Transverse colon (tissue), 4 donors: ENCODE results near the gene BCL6B. TPM values are rescaled to one million over a fixed set of nuclear protein-coding genes. Genes with fewer than 3 reads are reported as not detected.

ENCODE experiments used
- DNase-seq: peaks from one replicate; pipeline ENCODE4 v3.0.0-alpha.2; 2019
- H3K27ac ChIP-seq, 4 donors: fragments of 200-600 bp; sonication (generic); 2 replicates each; pipeline ENCODE4 v1.5.1; 2016 to 2018; ENCODE audit warnings: inconsistent platforms in 4 of 4
- H3K27me3 ChIP-seq: fragments of 200-600 bp; sonication (generic); 2 replicates; pipeline ENCODE4 v1.5.1; 2017; ENCODE audit warnings: inconsistent platforms
- H3K36me3 ChIP-seq, 4 donors: fragments of 200-600 bp; sonication (generic); 2 replicates each; pipeline ENCODE4 v1.5.1; 2017 to 2019; ENCODE audit warnings: inconsistent platforms in 4 of 4
- H3K4me1 ChIP-seq, 4 donors: fragments of 200-600 bp; sonication (generic); 2 replicates each; pipeline ENCODE4 v1.5.1; 2017 to 2020; ENCODE audit warnings: inconsistent platforms in 4 of 4
- H3K4me3 ChIP-seq, 4 donors: fragments of 200-600 bp; sonication (generic); 1 replicate in 1 of 4; 2 replicates in 3 of 4; pipeline versions ENCODE4 v1.5.1 to v1.6.1; 2017 to 2019; ENCODE audit warnings: inconsistent platforms in 4 of 4
- H3K9me3 ChIP-seq, 2 donors: fragments of 200-600 bp; sonication (generic); 2 replicates each; pipeline ENCODE4 v1.5.1; 2017 to 2019; ENCODE audit warnings: inconsistent platforms in 2 of 2
- EP300 ChIP-seq: sonication (generic); formaldehyde crosslinking; IDR thresholded peaks from one replicate; pipeline ENCODE4 v1.6.1; 2017; ENCODE audit warnings: antibody characterized with exemption, low read depth
- POLR2A ChIP-seq: fragments of 450-650 bp; IDR thresholded peaks from one replicate; pipeline ENCODE4 v1.6.1; 2016; ENCODE audit warnings: antibody characterized with exemption, mild to moderate bottlenecking, moderate library complexity
- POLR2AphosphoS5 ChIP-seq, 3 donors: sonication (generic); formaldehyde crosslinking; IDR thresholded peaks; one replicate each; pipeline ENCODE4 v1.6.1; 2016; ENCODE audit warnings: antibody characterized with exemption in 3 of 3
- WGBS, 2 donors: methylation state at CpG; one replicate each; pipeline ENCODE4 v1.1.5; 2018; ENCODE audit warnings: low coverage in 1 of 2; 5-methylcytosine and 5-hydroxymethylcytosine counted together
- in situ Hi-C, 4 donors: fragments of 200-750 bp; cut with MboI; loops; one replicate each; pipeline versions ENCODE4 v1.15.0 to v1.15.1; 2017; ENCODE audit warnings: low sequenced_read_pairs in 3 of 4, low pct_ligation_motif_present in 1 of 4, low pct_unique_long_range_greater_than_20kb in 1 of 4
- intact Hi-C: fragments of 100-400 bp; cut with DNase I; formaldehyde crosslinking; loops from one replicate; pipeline ENCODE4 v1.15.1; 2023; ENCODE audit warnings: low total_unique reads
- total RNA-seq, 4 donors: library from RNA; depleted of rRNA; stranded (reverse); fragments of >200 nt; gene quantifications; one replicate each; pipeline ENCODE4 v1.1.0, GENCODE V29; 2016
- TF ChIP-seq, protein P1 (sequence below), 5 experiments: fragments of 200-600 bp in 3 of 5; fragments of 450-650 bp in 2 of 5; sonication (generic) in 3 of 5; IDR thresholded peaks; 1 replicate in 2 of 5; 2 replicates in 3 of 5; pipeline ENCODE4 v1.5.1; 2016 to 2017; ENCODE audit warnings: antibody characterized with exemption in 5 of 5, inconsistent platforms in 3 of 5, mild to moderate bottlenecking in 2 of 5, moderate library complexity in 1 of 5

The BCL6B gene
- total RNA-seq, 4 donors from 2014 or later: 0.32 to 1.8 (median 0.82) TPM; not detected in 1

DNA sequence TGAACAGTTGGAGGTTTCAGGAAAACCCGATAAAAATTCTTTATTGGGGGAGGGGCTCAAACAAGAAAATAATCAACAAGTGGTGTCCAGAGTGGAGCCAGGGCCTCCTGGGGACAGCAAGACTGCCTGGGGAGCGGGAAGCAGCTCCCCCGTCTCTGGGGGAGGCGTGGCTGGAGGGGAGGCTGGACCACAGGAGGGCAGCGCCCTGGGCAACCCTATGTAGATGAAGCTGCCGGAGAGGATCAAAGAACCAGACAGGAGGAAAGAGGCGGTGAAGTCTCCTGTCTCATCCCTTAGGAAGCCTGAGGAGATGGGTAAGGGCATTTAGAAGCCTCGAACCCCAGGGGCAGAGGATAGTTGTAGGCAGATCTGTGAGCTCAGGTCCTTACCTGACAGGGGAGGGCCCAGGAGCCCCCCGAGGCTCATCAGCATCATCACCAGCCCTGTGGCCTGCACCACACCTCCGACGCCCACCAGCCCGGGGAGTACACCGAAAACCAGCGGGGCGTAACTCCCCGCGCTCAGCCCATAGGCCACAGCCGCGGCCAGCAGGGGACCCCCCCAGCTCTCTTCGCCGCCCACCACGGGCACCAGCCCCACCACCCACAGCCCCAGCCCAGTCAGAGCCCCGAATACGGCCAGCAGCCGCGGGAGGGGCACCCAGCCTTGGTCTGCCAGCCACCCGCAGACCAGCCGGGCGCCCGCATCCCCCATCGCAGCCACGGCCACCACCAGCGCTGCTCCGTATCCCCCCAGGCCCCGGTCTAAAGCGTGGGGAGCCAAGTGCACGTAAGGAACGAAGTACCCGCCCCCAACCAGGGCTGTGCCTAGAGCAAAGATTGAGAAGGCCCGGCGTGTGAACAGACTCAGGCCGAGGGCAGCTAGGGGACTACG, 19.0 kb downstream of the BCL6B start:
- Histone ChIP-seq H3K4me1 (peaks cover 18 to 46% (median 32%) of the 10 kb centered on the region in 4 donors), H3K27ac (peak overlapping the region in 2 of 4 donors; percentile 28 to 35), H3K27me3 (peaks cover 17% of the 10 kb centered on the region), H3K36me3 (no peaks in the 10 kb centered on the region), H3K4me3 (peak overlapping the region in 2 of 4 donors; percentile 11 to 49), H3K9me3 (no peaks in the 10 kb centered on the region)
- no peak for DNase-seq
- TF ChIP-seq, protein P1, sequence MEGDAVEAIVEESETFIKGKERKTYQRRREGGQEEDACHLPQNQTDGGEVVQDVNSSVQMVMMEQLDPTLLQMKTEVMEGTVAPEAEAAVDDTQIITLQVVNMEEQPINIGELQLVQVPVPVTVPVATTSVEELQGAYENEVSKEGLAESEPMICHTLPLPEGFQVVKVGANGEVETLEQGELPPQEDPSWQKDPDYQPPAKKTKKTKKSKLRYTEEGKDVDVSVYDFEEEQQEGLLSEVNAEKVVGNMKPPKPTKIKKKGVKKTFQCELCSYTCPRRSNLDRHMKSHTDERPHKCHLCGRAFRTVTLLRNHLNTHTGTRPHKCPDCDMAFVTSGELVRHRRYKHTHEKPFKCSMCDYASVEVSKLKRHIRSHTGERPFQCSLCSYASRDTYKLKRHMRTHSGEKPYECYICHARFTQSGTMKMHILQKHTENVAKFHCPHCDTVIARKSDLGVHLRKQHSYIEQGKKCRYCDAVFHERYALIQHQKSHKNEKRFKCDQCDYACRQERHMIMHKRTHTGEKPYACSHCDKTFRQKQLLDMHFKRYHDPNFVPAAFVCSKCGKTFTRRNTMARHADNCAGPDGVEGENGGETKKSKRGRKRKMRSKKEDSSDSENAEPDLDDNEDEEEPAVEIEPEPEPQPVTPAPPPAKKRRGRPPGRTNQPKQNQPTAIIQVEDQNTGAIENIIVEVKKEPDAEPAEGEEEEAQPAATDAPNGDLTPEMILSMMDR (IDR thresholded peaks at IDR 0.05): no peak
- no peak for TF ChIP-seq POLR2AphosphoS5 (IDR thresholded peaks at IDR 0.05)
- TF ChIP-seq EP300: no peak
- TF ChIP-seq POLR2A: no peak
- 25 to 52% methylated on average over 1 to 40 of the region's 43 CpGs for WGBS, 2 donors
- in situ Hi-C loops (loop anchor here in 3 of 4 donors (10.0 to 25.0 kb wide), 3 partner anchors 173 to 295 kb away; partner anchors contain the start of genes SLC2A4 (in 2 of the 3), YBX2 (in 2 of the 3), ACADVL (in 1 of the 3) and ACAP1 (in 1 of the 3)), intact Hi-C loops (loop anchor here (10.0 kb wide), 1 partner anchor 543 kb away; the partner anchor contains the start of gene MPDU1)

GRCh38 chr17:7042501-7043181, 19.8 kb downstream of the BCL6B start:
- Histone ChIP-seq H3K9me3 (no peaks in the 10 kb centered on the region), H3K27ac (peak overlapping the region in 3 of 4 donors; percentile 28 to 69 (median 35)), H3K4me1 (peaks cover 25 to 50% (median 37%) of the 10 kb centered on the region in 4 donors), H3K27me3 (peaks cover 17% of the 10 kb centered on the region), H3K36me3 (no peaks in the 10 kb centered on the region), H3K4me3 (peak overlapping the region in 3 of 4 donors; percentile 27 to 49 (median 46))
- no peak for DNase-seq
- TF ChIP-seq POLR2A (no peak), POLR2AphosphoS5 (IDR thresholded peaks at IDR 0.05) (no peak), EP300 (no peak)
- TF ChIP-seq, protein P1 (IDR thresholded peaks at IDR 0.05): no peak
- 44% methylated on average over 48 of the region's 53 CpGs; no CpG with 5 or more reads in 1 of the 2 donors for WGBS, 2 donors
- in situ Hi-C loops (loop anchor here in 3 of 4 donors (10.0 to 25.0 kb wide), 3 partner anchors 172 to 295 kb away; partner anchors contain the start of genes SLC2A4 (in 2 of the 3), YBX2 (in 2 of the 3), ACADVL (in 1 of the 3) and ACAP1 (in 1 of the 3)), intact Hi-C loops (loop anchor here (10.0 kb wide), 1 partner anchor 542 kb away; the partner anchor contains the start of gene MPDU1)

DNA sequence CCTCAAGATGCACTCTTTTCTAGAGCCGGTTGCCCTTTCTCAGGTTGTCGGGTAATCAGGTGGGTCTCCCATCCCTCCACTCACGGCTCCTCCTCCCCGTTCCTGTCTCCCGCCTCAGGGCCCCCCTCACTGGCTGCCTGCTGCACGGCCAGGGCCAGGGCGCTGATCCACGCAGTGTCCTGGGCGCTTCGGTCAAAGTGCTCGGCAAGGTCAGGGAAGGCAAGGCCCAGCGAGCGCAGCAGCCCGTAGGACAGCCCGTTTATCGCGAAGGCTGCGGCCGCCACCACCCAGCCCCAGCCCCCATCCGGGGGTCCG, 20.3 kb downstream of the BCL6B start:
- H3K27ac ChIP-seq: peak overlapping the region; percentile 27 to 69 (median 44)
- intact Hi-C loops: loop anchor here (10.0 kb wide), 1 partner anchor 542 kb away; the partner anchor contains the start of gene MPDU1

DNA sequence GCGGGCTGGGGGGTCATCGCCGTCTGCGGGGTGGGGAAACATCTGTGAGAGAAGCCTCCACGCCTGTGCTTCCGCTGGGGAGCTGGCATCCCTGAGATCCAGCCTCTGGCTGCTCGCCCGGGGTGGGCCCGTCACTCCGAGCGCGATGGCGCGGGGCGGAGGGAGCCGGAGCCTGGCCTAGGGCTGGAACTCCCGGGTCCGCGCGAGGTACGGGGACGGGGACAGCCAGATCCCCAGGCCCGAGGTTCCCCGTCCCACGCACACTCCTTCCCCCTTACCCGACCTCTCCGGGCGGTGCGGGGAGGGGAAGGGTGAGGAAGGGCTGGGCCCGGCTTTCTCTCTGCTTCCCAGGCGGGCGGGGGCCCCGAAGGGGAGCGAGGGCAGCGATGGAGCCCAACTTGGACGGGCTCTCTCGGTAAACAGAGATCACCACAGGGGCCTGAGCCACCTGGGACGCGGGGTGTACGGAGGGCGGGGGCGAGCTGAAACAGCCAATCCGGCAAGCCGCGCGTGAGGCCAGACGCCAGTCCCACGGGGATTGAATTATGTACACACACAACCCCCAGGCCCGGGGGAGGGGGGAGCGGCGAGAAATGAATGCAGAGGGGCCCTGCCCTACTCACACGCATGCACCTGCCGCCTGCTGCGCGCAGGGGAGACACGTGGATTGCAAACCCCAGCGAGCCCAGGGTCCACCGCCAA, 20.8 kb downstream of the BCL6B start, which contains the start of gene SLC16A11:
Gene SLC16A11 (minus strand): TSS at position 596 of the 702 bp plus-strand sequence. CDS start 579 bp downstream, at position 17.
- Histone ChIP-seq H3K4me3 (peak within 1 kb of the TSS; percentile 27 to 49 (median 41)), H3K36me3 (no peaks in the 10 kb centered on the region), H3K27ac (peak within 1 kb of the TSS; percentile 27 to 69 (median 44)), H3K4me1 (peaks cover 25 to 48% (median 37%) of the 10 kb centered on the region in 4 donors), H3K27me3 (peaks cover 17% of the 10 kb centered on the region), H3K9me3 (no peaks in the 10 kb centered on the region)
- intact Hi-C loops (loop anchor here (10.0 kb wide), 1 partner anchor 541 kb away; the partner anchor contains the start of gene MPDU1), in situ Hi-C loops (loop anchor here in 3 of 4 donors (10.0 to 25.0 kb wide), 3 partner anchors 171 to 294 kb away; partner anchors contain the start of genes SLC2A4 (in 2 of the 3), YBX2 (in 2 of the 3), ACADVL (in 1 of the 3) and ACAP1 (in 1 of the 3))
- peak; percentile 58 for DNase-seq
- TF ChIP-seq POLR2A: peak; percentile 22
- TF ChIP-seq, protein P1 (IDR thresholded peaks at IDR 0.05): no peak
- WGBS, 2 donors: 4% methylated on average over 41 of the region's 58 CpGs; no CpG with 5 or more reads in 1 of the 2 donors

More for the DNA sequence above, 20.3 kb downstream of the BCL6B start:
- WGBS, 2 donors: 3% methylated on average over 8 of the region's 21 CpGs; no CpG with 5 or more reads in 1 of the 2 donors
- Histone ChIP-seq H3K4me1 (peaks cover 25 to 48% (median 37%) of the 10 kb centered on the region in 4 donors), H3K4me3 (peak overlapping the region; percentile 27 to 49 (median 41)), H3K9me3 (no peaks in the 10 kb centered on the region), H3K36me3 (no peaks in the 10 kb centered on the region), H3K27me3 (peaks cover 17% of the 10 kb centered on the region)
- TF ChIP-seq POLR2AphosphoS5 (IDR thresholded peaks at IDR 0.05): peak in 1 of 3 donors; percentile 0
- no peak for TF ChIP-seq EP300
- in situ Hi-C loops: loop anchor here in 3 of 4 donors (10.0 to 25.0 kb wide), 3 partner anchors 172 to 294 kb away; partner anchors contain the start of genes SLC2A4 (in 2 of the 3), YBX2 (in 2 of the 3), ACADVL (in 1 of the 3) and ACAP1 (in 1 of the 3)
- peak; percentile 24 for DNase-seq
